SK-N-SH treated with all-trans-retinoic acid at 6 μM for 48 hours (cell line): ENCODE results near the gene NOS3.

Experiments used
- ARNTL ChIP-seq: fragments of 450-650 bp; formaldehyde crosslinking; IDR thresholded peaks from 2 replicates; pipeline ENCODE4 v1.5.0; 2020; ENCODE audit warnings: low read depth, mild to moderate bottlenecking, moderate library complexity, borderline replicate concordance
- CSDC2 ChIP-seq: fragments of 250-450 bp; sonication (Bioruptor Pico); IDR thresholded peaks from 2 replicates; pipeline ENCODE4 v1.5.0; 2020; ENCODE audit warnings: mild to moderate bottlenecking, moderate library complexity
- ESRRG ChIP-seq: fragments of 250-450 bp; sonication (Bioruptor Pico); IDR thresholded peaks from 2 replicates; pipeline ENCODE4 v1.6.1; 2021; ENCODE audit warnings: mild to moderate bottlenecking
- GLIS3 ChIP-seq: fragments of 250-450 bp; sonication (Bioruptor Pico); IDR thresholded peaks from 2 replicates; pipeline ENCODE4 v1.5.0; 2020; ENCODE audit warnings: mild to moderate bottlenecking, moderate library complexity
- OSR1 ChIP-seq: fragments of 250-450 bp; sonication (Bioruptor Pico); IDR thresholded peaks from 2 replicates; pipeline ENCODE4 v1.8.0; 2022; ENCODE audit warnings: moderate library complexity, mild to moderate bottlenecking, inconsistent platforms
- RARB ChIP-seq: fragments of 250-450 bp; sonication (Bioruptor Pico); IDR thresholded peaks from 2 replicates; pipeline ENCODE4 v1.8.0; 2021; ENCODE audit warnings: mild to moderate bottlenecking, moderate library complexity
- SNAI2 ChIP-seq: fragments of 250-450 bp; sonication (Bioruptor Pico); IDR thresholded peaks from 2 replicates; pipeline ENCODE4 v1.5.0; 2020; ENCODE audit warnings: mild to moderate bottlenecking, moderate library complexity
- ZNF565 ChIP-seq: fragments of 450-650 bp; formaldehyde crosslinking; conservative IDR thresholded peaks from 2 replicates; pipeline ENCODE4 v1.5.0; 2020; ENCODE audit warnings: low read depth, mild to moderate bottlenecking, moderate library complexity
- TF ChIP-seq, protein P1 (sequence below): fragments of 250-450 bp; sonication (Bioruptor Pico); IDR thresholded peaks from 2 replicates; pipeline ENCODE4 v1.5.1; 2021; ENCODE audit warnings: mild to moderate bottlenecking, moderate library complexity
- TF ChIP-seq, protein P2 (sequence below): fragments of 250-450 bp; sonication (Bioruptor Pico); IDR thresholded peaks from 2 replicates; pipeline ENCODE4 v1.8.0; 2020; ENCODE audit warnings: mild to moderate bottlenecking, moderate library complexity, borderline replicate concordance
- TF ChIP-seq, protein P3 (sequence below): fragments of 250-450 bp; sonication (Bioruptor Pico); IDR thresholded peaks from 2 replicates; pipeline ENCODE4 v1.5.1; 2020; ENCODE audit warnings: low read depth, mild to moderate bottlenecking, moderate library complexity

DNA sequence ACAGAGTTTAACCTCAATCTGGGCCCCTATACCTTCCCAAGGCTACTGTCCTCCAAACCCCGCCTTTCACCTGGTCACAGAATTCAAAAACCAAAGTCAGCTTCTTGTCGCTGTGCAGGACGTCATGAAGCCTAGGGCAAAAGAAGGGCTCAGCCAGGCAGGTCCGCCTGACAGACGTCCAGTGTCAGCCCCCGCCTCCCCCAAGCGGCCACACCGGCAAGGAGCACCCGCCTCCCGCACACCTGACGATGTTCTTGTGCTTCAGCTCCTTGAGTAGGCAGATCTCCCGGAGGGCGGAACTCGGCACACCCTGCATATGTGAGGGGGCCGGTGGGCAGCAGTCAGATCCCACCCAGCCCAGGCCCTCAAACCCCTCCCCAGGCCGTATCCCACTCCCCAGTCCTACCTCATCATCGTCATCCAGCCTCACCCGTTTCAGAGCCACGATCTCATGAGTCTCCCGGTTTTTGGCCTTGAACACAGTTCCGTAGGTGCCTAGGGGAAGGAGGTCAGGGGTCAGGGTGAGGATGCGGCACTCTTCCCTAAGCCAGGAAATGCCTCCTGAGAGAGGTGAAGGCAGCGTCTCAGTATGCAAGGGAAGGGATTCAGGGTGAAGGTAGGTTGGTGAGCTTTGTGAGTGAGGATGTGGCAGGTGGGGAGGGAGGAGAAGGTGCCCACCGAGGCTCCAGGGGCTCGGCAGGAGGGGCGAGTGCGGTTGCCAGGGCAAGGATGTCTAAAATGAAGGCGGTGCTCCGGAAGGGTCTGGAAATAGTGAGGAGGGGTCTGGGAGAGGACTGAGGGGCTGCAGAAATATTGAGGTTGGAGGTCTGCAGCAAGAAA, 66.1 kb downstream of the NOS3 start:
- TF ChIP-seq, protein P1, sequence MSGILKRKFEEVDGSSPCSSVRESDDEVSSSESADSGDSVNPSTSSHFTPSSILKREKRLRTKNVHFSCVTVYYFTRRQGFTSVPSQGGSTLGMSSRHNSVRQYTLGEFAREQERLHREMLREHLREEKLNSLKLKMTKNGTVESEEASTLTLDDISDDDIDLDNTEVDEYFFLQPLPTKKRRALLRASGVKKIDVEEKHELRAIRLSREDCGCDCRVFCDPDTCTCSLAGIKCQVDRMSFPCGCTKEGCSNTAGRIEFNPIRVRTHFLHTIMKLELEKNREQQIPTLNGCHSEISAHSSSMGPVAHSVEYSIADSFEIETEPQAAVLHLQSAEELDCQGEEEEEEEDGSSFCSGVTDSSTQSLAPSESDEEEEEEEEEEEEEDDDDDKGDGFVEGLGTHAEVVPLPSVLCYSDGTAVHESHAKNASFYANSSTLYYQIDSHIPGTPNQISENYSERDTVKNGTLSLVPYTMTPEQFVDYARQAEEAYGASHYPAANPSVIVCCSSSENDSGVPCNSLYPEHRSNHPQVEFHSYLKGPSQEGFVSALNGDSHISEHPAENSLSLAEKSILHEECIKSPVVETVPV (CRISPR knock-in tag): no peak
- no peak for TF ChIP-seq ZNF565
- TF ChIP-seq ESRRG (CRISPR knock-in tag): no peak
- no peak for TF ChIP-seq GLIS3 (CRISPR knock-in tag)
- TF ChIP-seq, protein P2, sequence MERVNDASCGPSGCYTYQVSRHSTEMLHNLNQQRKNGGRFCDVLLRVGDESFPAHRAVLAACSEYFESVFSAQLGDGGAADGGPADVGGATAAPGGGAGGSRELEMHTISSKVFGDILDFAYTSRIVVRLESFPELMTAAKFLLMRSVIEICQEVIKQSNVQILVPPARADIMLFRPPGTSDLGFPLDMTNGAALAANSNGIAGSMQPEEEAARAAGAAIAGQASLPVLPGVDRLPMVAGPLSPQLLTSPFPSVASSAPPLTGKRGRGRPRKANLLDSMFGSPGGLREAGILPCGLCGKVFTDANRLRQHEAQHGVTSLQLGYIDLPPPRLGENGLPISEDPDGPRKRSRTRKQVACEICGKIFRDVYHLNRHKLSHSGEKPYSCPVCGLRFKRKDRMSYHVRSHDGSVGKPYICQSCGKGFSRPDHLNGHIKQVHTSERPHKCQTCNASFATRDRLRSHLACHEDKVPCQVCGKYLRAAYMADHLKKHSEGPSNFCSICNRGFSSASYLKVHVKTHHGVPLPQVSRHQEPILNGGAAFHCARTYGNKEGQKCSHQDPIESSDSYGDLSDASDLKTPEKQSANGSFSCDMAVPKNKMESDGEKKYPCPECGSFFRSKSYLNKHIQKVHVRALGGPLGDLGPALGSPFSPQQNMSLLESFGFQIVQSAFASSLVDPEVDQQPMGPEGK: no peak
- TF ChIP-seq OSR1: no peak
- TF ChIP-seq SNAI2: no peak
- TF ChIP-seq, protein P3, sequence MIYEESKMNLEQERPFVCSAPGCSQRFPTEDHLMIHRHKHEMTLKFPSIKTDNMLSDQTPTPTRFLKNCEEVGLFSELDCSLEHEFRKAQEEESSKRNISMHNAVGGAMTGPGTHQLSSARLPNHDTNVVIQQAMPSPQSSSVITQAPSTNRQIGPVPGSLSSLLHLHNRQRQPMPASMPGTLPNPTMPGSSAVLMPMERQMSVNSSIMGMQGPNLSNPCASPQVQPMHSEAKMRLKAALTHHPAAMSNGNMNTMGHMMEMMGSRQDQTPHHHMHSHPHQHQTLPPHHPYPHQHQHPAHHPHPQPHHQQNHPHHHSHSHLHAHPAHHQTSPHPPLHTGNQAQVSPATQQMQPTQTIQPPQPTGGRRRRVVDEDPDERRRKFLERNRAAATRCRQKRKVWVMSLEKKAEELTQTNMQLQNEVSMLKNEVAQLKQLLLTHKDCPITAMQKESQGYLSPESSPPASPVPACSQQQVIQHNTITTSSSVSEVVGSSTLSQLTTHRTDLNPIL (CRISPR knock-in tag): no peak
- no peak for TF ChIP-seq RARB (CRISPR knock-in tag)
- TF ChIP-seq CSDC2 (CRISPR knock-in tag): no peak
- no peak for TF ChIP-seq ARNTL
